GM18502 (cell line): Measurements from ENCODE around the gene H2AZ1.

Experiments used
- ATAC-seq: cut with Tn5 transposase; IDR thresholded peaks from one replicate; pipeline ENCODE4 v1.9.1; 2021; ENCODE audit warnings: mild to moderate bottlenecking; ENCODE audit not compliant: unreplicated experiment, poor library complexity

The H2AZ1 gene

GRCh38 chr4:99946356-99947189 is 3.5 kb downstream of the H2AZ1 start, which contains the start of gene DNAJB14:
DNAJB14 (minus strand) TSS chr4:99946618; CDS start chr4:99946571, 47 bp downstream.
- peak; percentile 40 for ATAC-seq

DNA sequence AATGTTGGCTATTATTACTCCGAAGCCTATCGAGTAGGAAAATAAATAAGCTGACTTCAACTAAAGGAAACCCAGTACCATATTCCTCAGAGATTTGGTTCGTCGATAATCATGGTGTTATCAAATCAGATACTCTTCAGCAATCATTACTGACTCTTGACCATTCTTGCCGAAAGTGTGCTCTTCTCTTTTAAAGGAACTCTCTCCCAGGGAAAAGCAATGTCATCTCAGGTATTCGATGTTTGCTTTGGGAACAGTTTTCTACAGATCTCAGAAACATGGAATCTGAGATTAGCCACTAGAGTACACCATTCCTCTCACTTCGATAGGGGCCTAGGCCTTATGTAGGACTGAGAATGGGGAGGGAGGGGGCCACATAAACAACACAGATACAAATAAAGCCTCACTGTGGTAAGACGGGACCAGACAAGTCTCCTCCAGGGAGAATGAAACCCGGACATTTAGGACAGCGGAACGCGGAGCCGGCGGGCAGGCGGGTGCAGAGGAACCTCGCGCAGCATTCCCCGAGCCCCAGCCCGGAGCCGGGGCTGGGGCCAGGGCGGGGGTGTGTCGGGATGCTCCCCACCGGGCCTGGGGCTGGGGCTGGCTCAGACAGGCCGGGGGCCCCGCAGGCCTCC is 4.2 kb downstream of the H2AZ1 start:
- ATAC-seq, result peak; percentile 1

DNA sequence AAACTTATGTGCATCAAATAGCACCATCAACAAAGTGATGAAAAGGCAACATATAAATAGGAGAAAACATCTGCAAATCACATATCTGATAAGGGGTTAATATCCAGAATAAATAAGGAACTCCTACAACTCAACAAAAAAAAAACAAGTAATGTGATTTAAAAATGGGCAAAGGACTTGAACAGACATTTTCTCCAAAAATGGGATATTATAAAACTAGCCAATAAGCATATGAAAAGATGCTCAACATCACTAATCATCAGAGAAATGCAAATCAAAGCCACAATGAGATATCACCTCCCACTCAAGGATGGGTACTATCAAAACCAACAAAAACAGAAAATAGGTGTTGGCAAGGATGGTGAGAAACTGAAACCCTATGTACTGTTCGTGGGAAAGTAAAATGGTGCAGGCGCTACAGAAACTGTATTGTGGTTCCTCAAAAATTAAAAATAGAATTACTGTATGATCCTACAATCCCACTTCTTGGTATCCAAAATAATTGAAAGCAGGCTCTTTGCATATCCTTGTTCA is 6.1 kb downstream of the H2AZ1 start:
- ATAC-seq, result no peak

DNA sequence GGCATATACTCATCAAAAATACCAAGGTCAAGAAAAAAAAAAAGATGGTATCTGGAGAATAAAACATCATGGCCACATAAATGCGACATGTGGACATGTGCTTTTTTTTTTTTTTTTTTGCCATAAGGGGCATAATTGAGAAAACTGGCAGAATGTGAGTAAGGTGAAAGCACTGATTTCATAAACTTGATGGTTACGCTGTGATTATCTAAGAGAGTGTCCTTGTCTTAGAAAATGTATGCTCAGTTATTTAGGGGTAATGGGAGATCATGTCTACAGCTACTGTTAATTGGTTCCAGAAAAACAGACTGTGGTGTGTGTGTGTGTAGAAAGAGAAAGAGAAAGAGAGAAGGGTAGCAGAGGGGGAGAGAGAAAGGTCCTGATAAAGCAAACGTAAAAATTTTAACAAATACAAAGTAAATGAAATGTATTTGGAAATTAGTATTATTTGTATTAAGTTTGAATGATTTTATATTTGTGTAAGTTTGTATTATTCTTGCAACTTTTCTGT is 11.8 kb downstream of the H2AZ1 start:
- no peak for ATAC-seq

- no peak for ATAC-seq
Measured at GRCh38 chr4:99934891-99935290, 15.2 kb downstream of the H2AZ1 start.

- ATAC-seq, result no peak
Measured at GRCh38 chr4:99927566-99927965, 22.5 kb downstream of the H2AZ1 start.

- no peak for ATAC-seq
Measured at GRCh38 chr4:99921174-99921573, 28.9 kb downstream of the H2AZ1 start.

DNA sequence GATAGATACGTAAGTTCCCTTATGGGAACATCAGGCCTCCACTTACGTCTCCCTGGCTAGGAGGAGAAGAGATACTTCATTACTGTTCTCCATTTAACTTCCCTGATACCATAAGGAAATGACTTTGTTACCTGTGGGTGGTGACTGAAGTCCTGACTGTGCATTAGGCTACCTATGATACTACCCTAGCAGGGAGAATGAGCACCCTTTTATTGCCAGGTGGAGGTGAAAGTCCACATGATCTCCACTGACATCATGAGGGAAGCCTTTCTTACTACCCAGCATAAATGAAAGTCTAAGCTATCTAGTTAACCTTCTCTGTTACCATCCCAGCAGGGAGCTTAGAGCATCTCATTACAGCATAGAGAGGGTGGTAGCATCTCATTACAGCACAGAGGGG is 31.4 kb downstream of the H2AZ1 start:
- no peak for ATAC-seq

- ATAC-seq, result no peak
Measured at GRCh38 chr4:99917575-99917974, 32.5 kb downstream of the H2AZ1 start.

- ATAC-seq, result no peak
Measured at GRCh38 chr4:99915449-99915848, 34.6 kb downstream of the H2AZ1 start.
